K562 (cell line): Measurements from ENCODE around the gene ERAS.
"Not testable (repeated sequence)": the region's sequence is repeated elsewhere in the genome, so short reads cannot be mapped to it uniquely, and the experiment has no call there.

Experiments
- CHD4 ChIP-seq: fragments of 200-600 bp; sonication (generic); IDR thresholded peaks from 3 replicates; pipeline ENCODE4 v1.6.1; 2012; ENCODE audit warnings: low read depth, mild to moderate bottlenecking, mixed read lengths, low read length, inconsistent platforms; ENCODE audit not compliant: insufficient read depth, insufficient replicate concordance, poor library complexity, severe bottlenecking
- CTCF ChIP-seq, 3 experiments: IDR thresholded peaks in 2 of 3; conservative IDR thresholded peaks in 1 of 3; 2 replicates each; pipeline ENCODE4 v1.5.1; 2011 to 2012; ENCODE audit warnings: low read length in 3 of 3, mild to moderate bottlenecking in 3 of 3, control low read depth in 2 of 3, improper control_type of control experiment in 1 of 3, inconsistent platforms in 1 of 3, low read depth in 1 of 3, mixed read lengths in 1 of 3, moderate library complexity in 1 of 3; ENCODE audit not compliant: insufficient read depth in 2 of 3
- CUX1 ChIP-seq: fragments of 200-800 bp; sonication (Bioruptor generic); IDR thresholded peaks from 2 replicates; pipeline ENCODE4 v1.6.1; 2016; ENCODE audit warnings: missing genetic modification characterization, missing compliant biosample characterization
- MAFK ChIP-seq: IDR thresholded peaks from 2 replicates; pipeline ENCODE4 v1.6.1; 2011; ENCODE audit warnings: low read length, improper control_type of control experiment
- RBFOX2 ChIP-seq: fragments of 200-400 bp; formaldehyde crosslinking; IDR thresholded peaks from 2 replicates; pipeline ENCODE4 v1.6.1; 2017; ENCODE audit warnings: low read depth, mild to moderate bottlenecking, low read length, moderate library complexity
- RREB1 ChIP-seq: fragments of 250-450 bp; sonication (Bioruptor Pico); IDR thresholded peaks from 2 replicates; pipeline ENCODE4 v1.4.0; 2020
- U2AF1 ChIP-seq: fragments of 200-400 bp; formaldehyde crosslinking; optimal IDR thresholded peaks from 2 replicates; pipeline ENCODE3; 2017; ENCODE audit warnings: mild to moderate bottlenecking, low read depth, low read length, moderate library complexity
- ZNF830 ChIP-seq: fragments of 250-450 bp; sonication (Bioruptor Pico); IDR thresholded peaks from 2 replicates; pipeline ENCODE4 v1.5.0; 2021; ENCODE audit warnings: mild to moderate bottlenecking
- TF ChIP-seq, protein P1 (sequence below): fragments of 250-450 bp; sonication (Bioruptor Pico); IDR thresholded peaks from 2 replicates; pipeline ENCODE4 v1.5.0; 2020; ENCODE audit warnings: mild to moderate bottlenecking, borderline replicate concordance

DNA sequence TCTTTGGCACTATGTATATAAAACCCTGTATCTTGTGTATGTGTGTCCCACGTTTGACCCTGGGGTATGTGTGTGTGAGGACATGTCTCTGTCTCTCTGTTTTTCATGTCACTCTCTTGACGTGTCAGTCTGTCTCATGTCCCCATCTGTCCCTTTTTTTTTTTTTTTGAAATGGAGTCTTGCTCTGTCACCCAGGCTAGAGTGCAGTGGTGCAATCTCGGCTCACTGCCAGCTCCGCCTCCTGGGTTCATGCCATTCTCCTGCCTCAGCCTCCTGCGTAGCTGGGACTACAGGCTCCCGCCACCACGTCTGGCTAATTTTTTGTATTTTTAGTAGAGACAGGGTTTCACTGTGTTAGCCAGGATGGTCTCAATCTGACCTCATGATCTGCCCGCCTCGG is 6.9 kb upstream of the ERAS start:
- TF ChIP-seq MAFK; RBFOX2; CHD4; RREB1 (CRISPR knock-in tag); CTCF (IDR thresholded peaks at IDR 0.05 in 2 of 3, conservative IDR thresholded peaks at IDR 0.05 in 1 of 3; ENCODE audit: insufficient read depth in 2 of 3, low read depth in 1 of 3, low read length in 3 of 3); U2AF1; CUX1 (CRISPR knock-in tag); ZNF830 (CRISPR knock-in tag): not testable (repeated sequence)
- TF ChIP-seq, protein P1, sequence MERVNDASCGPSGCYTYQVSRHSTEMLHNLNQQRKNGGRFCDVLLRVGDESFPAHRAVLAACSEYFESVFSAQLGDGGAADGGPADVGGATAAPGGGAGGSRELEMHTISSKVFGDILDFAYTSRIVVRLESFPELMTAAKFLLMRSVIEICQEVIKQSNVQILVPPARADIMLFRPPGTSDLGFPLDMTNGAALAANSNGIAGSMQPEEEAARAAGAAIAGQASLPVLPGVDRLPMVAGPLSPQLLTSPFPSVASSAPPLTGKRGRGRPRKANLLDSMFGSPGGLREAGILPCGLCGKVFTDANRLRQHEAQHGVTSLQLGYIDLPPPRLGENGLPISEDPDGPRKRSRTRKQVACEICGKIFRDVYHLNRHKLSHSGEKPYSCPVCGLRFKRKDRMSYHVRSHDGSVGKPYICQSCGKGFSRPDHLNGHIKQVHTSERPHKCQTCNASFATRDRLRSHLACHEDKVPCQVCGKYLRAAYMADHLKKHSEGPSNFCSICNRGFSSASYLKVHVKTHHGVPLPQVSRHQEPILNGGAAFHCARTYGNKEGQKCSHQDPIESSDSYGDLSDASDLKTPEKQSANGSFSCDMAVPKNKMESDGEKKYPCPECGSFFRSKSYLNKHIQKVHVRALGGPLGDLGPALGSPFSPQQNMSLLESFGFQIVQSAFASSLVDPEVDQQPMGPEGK (CRISPR knock-in tag) = not testable (repeated sequence)
